ENCODE results near the gene NMRK1.

Gene NMRK1

GRCh38 chr9:75054368-75055001, 33.5 kb downstream of the NMRK1 start:
- DNase-seq = no peak

GRCh38 chr9:75053869-75054268, 34.1 kb downstream of the NMRK1 start:
- DNase-seq = no peak

- DNase-seq = no peak
These were observed 36.7 kb downstream of the NMRK1 start for GRCh38 chr9:75051285-75051684.

GRCh38 chr9:75047506-75047905, 40.4 kb downstream of the NMRK1 start:
- no peak for DNase-seq

GRCh38 chr9:75046725-75047345, 41.1 kb downstream of the NMRK1 start:
- no peak for DNase-seq

- no peak for DNase-seq
These were observed 46.9 kb downstream of the NMRK1 start for GRCh38 chr9:75041041-75041440.

GRCh38 chr9:75039801-75040200, 48.2 kb downstream of the NMRK1 start:
- no peak for DNase-seq

- no peak for DNase-seq
These were observed 48.9 kb downstream of the NMRK1 start for GRCh38 chr9:75039009-75039408.

- no peak for DNase-seq
These were observed 51.2 kb downstream of the NMRK1 start for GRCh38 chr9:75036793-75037192.

GRCh38 chr9:75033791-75034473, 54.0 kb downstream of the NMRK1 start:
- no peak for DNase-seq

- DNase-seq = no peak
These were observed 60.5 kb downstream of the NMRK1 start for GRCh38 chr9:75027187-75028107.

- DNase-seq = no peak
These were observed 64.1 kb downstream of the NMRK1 start for GRCh38 chr9:75023846-75024245.

- DNase-seq = no peak
These were observed 68.3 kb downstream of the NMRK1 start for GRCh38 chr9:75019654-75020053.

GRCh38 chr9:75019022-75019421, 68.9 kb downstream of the NMRK1 start:
- DNase-seq = no peak

GRCh38 chr9:75017378-75017777, 70.6 kb downstream of the NMRK1 start:
- DNase-seq = no peak

GRCh38 chr9:75013735-75014134, 74.2 kb downstream of the NMRK1 start:
- no peak for DNase-seq

All from NCI-H1048 (cell line).